ENCODE measurements around the gene NCOA4.
A peak's percentile ranks its signal among the peaks of the same experiment; 100 is the strongest.

Gene NCOA4

GRCh38 chr10:46042527-46042926 lies 12.1 kb upstream of the NCOA4 start:
- H3K9me3 ChIP-seq (replicated peaks in 1 of 11): no peaks in the 10 kb centered on the region
- TF ChIP-seq Cebpa-rat (IDR thresholded peaks at IDR 0.05): no peak
- H3K4me1 ChIP-seq: no peaks in the 10 kb centered on the region
- H3K9ac ChIP-seq: no peak overlapping the region
- no peak overlapping the region for H3K27ac ChIP-seq
- no peaks in the 10 kb centered on the region for H3K27me3 ChIP-seq
- no peak overlapping the region for H3K4me2 ChIP-seq
- no peak overlapping the region for H3K4me3 ChIP-seq
- H3K36me3 ChIP-seq: no peaks in the 10 kb centered on the region
- H4K20me1 ChIP-seq: no peaks in the 10 kb centered on the region

DNA sequence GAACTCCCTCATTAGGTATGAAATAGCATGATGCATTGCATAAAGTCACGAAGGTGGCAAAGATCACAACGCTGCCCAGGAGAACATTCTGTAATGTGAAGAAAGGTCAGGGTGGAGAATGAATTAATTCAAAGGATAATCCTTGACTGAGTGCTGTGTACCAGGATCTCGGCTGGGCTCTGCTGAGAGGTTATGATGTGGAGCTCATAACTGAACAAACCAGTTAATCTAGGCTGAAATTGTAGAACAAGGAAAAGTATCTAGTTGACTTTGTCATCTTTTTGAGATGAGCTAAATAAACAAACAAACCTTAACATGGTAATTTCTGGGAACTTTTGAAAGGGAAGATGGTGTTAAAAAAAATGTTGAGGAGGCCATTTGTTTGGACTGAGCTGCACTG lies 9.6 kb upstream of the NCOA4 start:
- no peaks in the 10 kb centered on the region for H4K20me1 ChIP-seq
- no peaks in the 10 kb centered on the region for H3K4me1 ChIP-seq
- H3K9ac ChIP-seq: no peak overlapping the region
- H3K4me2 ChIP-seq: no peak overlapping the region
- TF ChIP-seq Cebpa-rat (IDR thresholded peaks at IDR 0.05): no peak
- no peaks in the 10 kb centered on the region for H3K9me3 ChIP-seq (replicated peaks in 1 of 11)
- no peak overlapping the region for H3K27ac ChIP-seq
- no peaks in the 10 kb centered on the region for H3K36me3 ChIP-seq
- H3K4me3 ChIP-seq: no peak overlapping the region
- no peaks in the 10 kb centered on the region for H3K27me3 ChIP-seq

DNA sequence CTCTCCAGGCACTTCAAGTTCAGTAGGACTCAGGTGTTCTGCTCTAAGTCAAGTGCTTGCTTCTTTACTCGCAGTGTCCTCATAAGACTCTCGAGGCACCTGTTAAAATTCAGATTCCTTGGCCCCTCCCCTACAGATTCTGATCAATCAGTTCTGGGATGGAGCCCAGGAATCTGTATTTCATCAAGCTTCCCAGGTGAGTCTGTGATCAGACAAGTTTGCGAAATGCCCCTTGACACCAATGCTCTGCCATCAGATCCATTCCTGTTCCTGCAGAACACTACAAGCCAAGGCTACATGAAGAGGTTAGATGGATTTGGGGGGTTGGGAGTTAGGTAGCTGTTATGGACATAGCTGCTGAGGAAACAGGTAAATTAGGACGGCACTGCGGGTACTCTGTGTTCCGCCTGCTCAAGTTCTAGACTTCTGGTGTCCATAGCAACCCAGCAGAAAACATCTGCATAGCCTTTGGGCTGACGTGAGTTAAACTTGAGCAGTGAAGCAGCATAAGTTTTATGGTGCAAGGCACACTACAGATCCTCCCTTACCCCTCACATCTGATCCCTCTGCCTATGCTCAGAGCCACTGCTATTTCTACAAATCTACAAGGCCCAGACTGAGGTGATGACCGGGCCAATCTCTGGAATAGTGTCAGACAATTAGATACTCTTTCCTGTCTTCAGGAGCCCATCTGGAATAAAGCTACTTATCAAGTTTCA lies 6.8 kb upstream of the NCOA4 start:
- H3K4me3 ChIP-seq: no peak overlapping the region
- H3K27me3 ChIP-seq: no peaks in the 10 kb centered on the region
- H3K4me2 ChIP-seq: no peak overlapping the region
- no peaks in the 10 kb centered on the region for H3K36me3 ChIP-seq
- no peak overlapping the region for H3K27ac ChIP-seq
- no peaks in the 10 kb centered on the region for H3K9me3 ChIP-seq (replicated peaks in 1 of 11)
- TF ChIP-seq Cebpa-rat (IDR thresholded peaks at IDR 0.05): no peak
- peaks cover 0 to 20% (median 8%) of the 10 kb centered on the region in 10 experiments; a peak in 11 of 20 replicates for H3K4me1 ChIP-seq
- H3K9ac ChIP-seq: no peak overlapping the region
- no peaks in the 10 kb centered on the region for H4K20me1 ChIP-seq

DNA sequence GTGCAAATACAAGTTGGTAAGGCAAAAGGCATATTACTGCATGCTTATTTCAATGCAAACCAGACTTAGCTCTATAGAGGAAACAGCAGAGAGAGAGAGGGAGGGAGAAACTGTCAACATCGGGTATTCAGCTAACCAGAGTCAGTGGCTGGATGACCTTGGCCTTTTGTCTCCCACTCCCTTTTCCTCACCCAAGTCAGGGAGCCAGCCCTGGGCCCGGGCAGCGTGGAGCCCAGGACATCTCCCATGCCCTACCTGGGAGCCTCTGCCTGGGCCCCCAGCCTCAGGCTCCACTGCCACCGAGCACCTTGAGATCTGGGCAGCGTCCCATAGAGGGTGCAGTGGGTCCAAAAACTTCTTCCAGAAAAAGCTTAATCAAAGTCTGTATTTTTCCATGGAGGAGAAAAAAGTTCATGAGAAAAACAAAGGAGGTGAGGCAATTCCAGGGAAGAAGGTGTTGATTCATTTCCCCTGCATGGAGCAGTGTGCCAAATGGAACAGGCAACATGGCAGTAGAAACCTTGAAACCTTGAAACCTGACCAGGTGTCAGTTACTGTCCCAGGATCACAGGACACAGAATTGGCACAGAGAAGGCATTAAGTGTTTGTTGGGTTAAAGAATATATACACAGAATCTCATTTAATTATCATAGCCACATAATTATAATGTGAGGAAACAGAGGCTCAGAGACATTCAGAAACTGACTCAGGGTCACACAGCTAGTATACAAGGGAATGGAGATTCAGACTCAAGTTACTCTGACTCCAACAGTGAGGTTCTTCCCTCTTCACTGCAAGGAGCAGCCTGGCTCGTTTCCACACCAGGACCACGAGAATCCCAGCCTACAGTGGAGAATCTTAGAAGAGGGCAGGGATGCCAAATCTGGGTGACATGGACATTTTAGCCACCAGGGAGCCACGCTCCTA lies 5.8 kb upstream of the NCOA4 start:
- no peak overlapping the region for H3K27ac ChIP-seq
- H3K9me3 ChIP-seq (replicated peaks in 1 of 11): no peaks in the 10 kb centered on the region
- no peak overlapping the region; a peak in 1 of 22 replicates for H3K4me2 ChIP-seq
- no peaks in the 10 kb centered on the region for H4K20me1 ChIP-seq
- no peaks in the 10 kb centered on the region for H3K27me3 ChIP-seq
- peaks cover 4 to 31% (median 17%) of the 10 kb centered on the region in 10 experiments; a peak in 17 of 20 replicates for H3K4me1 ChIP-seq
- H3K36me3 ChIP-seq: no peaks in the 10 kb centered on the region
- no peak overlapping the region for H3K9ac ChIP-seq
- TF ChIP-seq Cebpa-rat (IDR thresholded peaks at IDR 0.05): no peak
- H3K4me3 ChIP-seq: no peak overlapping the region

DNA sequence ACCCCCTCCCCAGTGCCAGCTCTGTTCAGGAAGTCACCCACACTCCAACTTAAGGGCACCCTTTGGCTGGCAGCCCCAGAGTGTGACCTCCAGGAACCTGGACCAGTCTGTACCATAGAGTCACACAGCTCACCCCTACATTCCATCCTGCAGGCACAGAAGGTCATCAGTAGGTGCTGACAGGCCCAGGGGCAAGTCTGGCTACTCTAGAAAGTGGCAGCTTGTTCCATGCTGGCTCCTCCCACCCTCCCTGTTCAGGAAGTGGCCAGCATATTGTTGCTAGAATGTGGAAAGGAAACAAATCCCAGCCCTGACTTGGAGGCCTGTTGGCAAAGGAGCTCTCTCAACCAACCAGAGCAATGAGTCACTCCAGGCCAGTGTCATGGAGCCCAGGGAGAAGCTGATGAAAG lies 3.2 kb upstream of the NCOA4 start:
- Histone ChIP-seq H3K9me3 (replicated peaks in 1 of 11) (no peaks in the 10 kb centered on the region), H3K27ac (peak overlapping the region in 7 of 11 experiments; percentile 8 to 50 (median 47); a peak in 9 of 22 replicates), H3K4me3 (no peak overlapping the region), H3K9ac (no peak overlapping the region), H3K36me3 (no peaks in the 10 kb centered on the region), H3K4me2 (peak overlapping the region in 7 of 11 experiments; percentile 8 to 79 (median 48); a peak in 12 of 22 replicates), H3K27me3 (no peaks in the 10 kb centered on the region), H4K20me1 (peaks cover 0 to 16% (median 5%) of the 10 kb centered on the region in 11 experiments; a peak in 13 of 22 replicates), H3K4me1 (peaks cover 19 to 40% (median 28%) of the 10 kb centered on the region in 10 experiments)
- no peak for TF ChIP-seq Cebpa-rat (IDR thresholded peaks at IDR 0.05)

- no peaks in the 10 kb centered on the region for H3K27me3 ChIP-seq
- TF ChIP-seq Cebpa-rat (IDR thresholded peaks at IDR 0.05): no peak
- peaks cover 31 to 56% (median 43%) of the 10 kb centered on the region in 10 experiments for H3K4me1 ChIP-seq
- H3K9ac ChIP-seq: 0 out of 22 replicates have a peak overlapping the region, but pooled peaks of 2 of the 11 experiments have one; percentile 16 to 98
- peak overlapping the region in 9 of 11 experiments; percentile 2 to 96 (median 70); a peak in 12 of 22 replicates for H3K4me2 ChIP-seq
- no peak overlapping the region for H3K4me3 ChIP-seq
- peak overlapping the region in 8 of 11 experiments; percentile 10 to 97 (median 95); a peak in 10 of 22 replicates for H3K27ac ChIP-seq
- no peaks in the 10 kb centered on the region for H3K9me3 ChIP-seq (replicated peaks in 1 of 11)
- H3K36me3 ChIP-seq: peaks cover 0 to 15% (median 13%) of the 10 kb centered on the region in 11 experiments; a peak in 20 of 22 replicates
- peaks cover 14 to 34% (median 20%) of the 10 kb centered on the region in 11 experiments; a peak in 20 of 22 replicates for H4K20me1 ChIP-seq
Observed at GRCh38 chr10:46031648-46032532, 1.5 kb upstream of the NCOA4 start.

DNA sequence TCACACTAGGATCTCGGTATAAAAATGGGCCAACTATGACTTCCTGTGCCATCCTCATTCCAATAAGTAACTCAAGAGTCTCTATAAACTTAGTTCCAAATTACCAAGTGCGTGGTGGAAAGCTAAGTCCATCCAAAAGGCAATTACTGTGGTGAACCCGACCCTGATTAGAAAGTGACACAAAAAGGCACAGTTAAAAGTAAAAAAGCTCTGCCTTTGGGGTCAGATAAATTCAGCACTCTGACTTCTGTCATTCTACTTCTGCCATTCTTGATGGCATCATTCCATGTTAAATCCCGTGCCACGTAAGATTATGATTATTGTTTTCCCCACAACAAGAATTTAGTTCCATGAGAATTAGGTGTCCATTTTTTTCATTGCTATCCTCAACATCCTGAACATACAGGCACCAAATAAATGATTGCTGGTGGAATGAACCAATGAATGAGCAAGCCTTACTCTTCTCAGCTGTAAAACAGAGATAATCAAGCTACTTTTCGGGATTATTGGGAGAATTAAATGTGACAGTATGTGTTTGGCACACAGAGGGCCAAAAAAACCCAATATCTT lies 877 bp downstream of the NCOA4 start:
- peak overlapping the region; percentile 77 to 96 (median 86) for H3K4me3 ChIP-seq
- peak overlapping the region; percentile 96 to 99 (median 98) for H3K9ac ChIP-seq
- H3K27me3 ChIP-seq: no peaks in the 10 kb centered on the region
- peaks cover 7 to 39% (median 33%) of the 10 kb centered on the region in 11 experiments; a peak in 20 of 22 replicates for H3K36me3 ChIP-seq
- peaks cover 31 to 79% (median 66%) of the 10 kb centered on the region in 10 experiments for H3K4me1 ChIP-seq
- H3K27ac ChIP-seq: peak overlapping the region; percentile 94 to 99 (median 97)
- H3K4me2 ChIP-seq: peak overlapping the region; percentile 78 to 99 (median 92)
- peaks cover 17 to 57% (median 44%) of the 10 kb centered on the region in 11 experiments; a peak in 21 of 22 replicates for H4K20me1 ChIP-seq
- no peak for TF ChIP-seq Cebpa-rat (IDR thresholded peaks at IDR 0.05)
- no peaks in the 10 kb centered on the region for H3K9me3 ChIP-seq (replicated peaks in 1 of 11)
